PC-3 (cell line): ENCODE data around the gene ADAMTS17. TPM values are rescaled to one million over a fixed set of nuclear protein-coding genes. Genes with fewer than 3 reads are reported as not detected.

Experiments
- ATAC-seq: fragments of 200-7000 bp; cut with Tn5 transposase; 2 replicates; pipeline ENCODE4 v1.9.1; 2020; ENCODE audit warnings: mild to moderate bottlenecking, moderate library complexity
- BruUV-seq: library from RNA; stranded (reverse); fragments of 400-500 nt; replicated peaks from 2 replicates; lab custom pipeline; 2021; lab: Mats Ljungman, UMichigan
- CTCF ChIA-PET: fragments of 300-600 bp; sonication (Branson Sonifier 250); formaldehyde crosslinking; loops from one replicate; lab custom pipeline; 2022; ENCODE audit warnings: antibody characterized with exemption; lab: Charles Lee
- POLR2A ChIA-PET: fragments of 300-600 bp; sonication (Branson Sonifier 250); formaldehyde crosslinking; loops from one replicate; lab custom pipeline; 2022; ENCODE audit warnings: antibody characterized with exemption; ENCODE audit not compliant: unreplicated experiment; lab: Charles Lee
- DNase-seq: peaks from one replicate; pipeline ENCODE4 v3.0.0-alpha.2; 2015
- H2AFZ ChIP-seq: fragments of 300-600 bp; sonication (generic); 2 replicates; pipeline ENCODE4 v1.6.0; 2016; ENCODE audit warnings: antibody characterized with exemption, low read length
- H3F3A ChIP-seq: fragments of 300-600 bp; sonication (generic); one replicate; pipeline ENCODE4 v1.6.0; 2017; ENCODE audit warnings: antibody characterized with exemption, low read length, control low read depth, mild to moderate bottlenecking; ENCODE audit not compliant: unreplicated experiment
- H3K27ac ChIP-seq: fragments of 300-600 bp; sonication (generic); 2 replicates; pipeline ENCODE4 v1.5.1; 2016; ENCODE audit warnings: mild to moderate bottlenecking, low read length
- H3K27me3 ChIP-seq: fragments of 300-600 bp; sonication (generic); 2 replicates; pipeline ENCODE4 v1.6.1; 2016; ENCODE audit warnings: low read length, mixed read lengths
- H3K36me3 ChIP-seq: fragments of 300-600 bp; sonication (generic); 2 replicates; pipeline ENCODE4 v1.6.1; 2016; ENCODE audit warnings: low read depth, mixed run types, low read length, mixed read lengths
- H3K4me1 ChIP-seq: fragments of 300-600 bp; sonication (generic); 2 replicates; pipeline ENCODE4 v1.5.1; 2016; ENCODE audit warnings: low read length; ENCODE audit not compliant: insufficient read depth
- H3K4me2 ChIP-seq: fragments of 300-600 bp; sonication (generic); 2 replicates; pipeline ENCODE4 v1.6.0; 2016; ENCODE audit warnings: low read length
- H3K4me3 ChIP-seq: fragments of 300-600 bp; sonication (generic); 2 replicates; pipeline ENCODE4 v1.5.1; 2016; ENCODE audit warnings: mild to moderate bottlenecking, low read length, mixed read lengths
- H3K79me2 ChIP-seq: fragments of 300-600 bp; sonication (generic); 2 replicates; pipeline ENCODE4 v1.6.1; 2017; ENCODE audit warnings: low read length, mixed read lengths
- H3K9ac ChIP-seq: fragments of 300-600 bp; sonication (generic); 2 replicates; pipeline ENCODE4 v1.6.0; 2016; ENCODE audit warnings: mild to moderate bottlenecking, low read length
- H3K9me2 ChIP-seq: fragments of 300-600 bp; sonication (generic); replicated peaks from 2 replicates; pipeline ENCODE4 v1.6.1; 2016; ENCODE audit warnings: mixed run types, low read length, mixed read lengths
- H3K9me3 ChIP-seq: fragments of 300-600 bp; sonication (generic); 2 replicates; pipeline ENCODE4 v1.6.1; 2016; ENCODE audit warnings: low read length, mixed read lengths
- H4K20me1 ChIP-seq: fragments of 300-600 bp; sonication (generic); 2 replicates; pipeline ENCODE4 v1.6.1; 2016; ENCODE audit warnings: low read length, mixed read lengths
- CTCF ChIP-seq: fragments of 300-600 bp; sonication (generic); conservative IDR thresholded peaks from 2 replicates; pipeline ENCODE4 v1.5.1; 2017; ENCODE audit warnings: antibody characterized with exemption, low read depth, mild to moderate bottlenecking, low read length
- EZH2 ChIP-seq: fragments of 300-600 bp; sonication (generic); IDR thresholded peaks from one replicate; pipeline ENCODE4 v1.6.1; 2017; ENCODE audit warnings: antibody characterized with exemption, mild to moderate bottlenecking, low read length; ENCODE audit not compliant: unreplicated experiment
- EZH2phosphoT487 ChIP-seq: fragments of 300-600 bp; sonication (generic); IDR thresholded peaks from 2 replicates; pipeline ENCODE4 v1.6.1; 2018; ENCODE audit warnings: mild to moderate bottlenecking, antibody characterized with exemption, low read length, borderline replicate concordance
- intact Hi-C: fragments of 100-400 bp; cut with micrococcal nuclease; formaldehyde crosslinking; loops from 2 replicates; pipeline ENCODE4 v1.9.0; 2023
- total RNA-seq: library from RNA; depleted of rRNA; stranded (reverse); fragments of >200 nt; gene quantifications from 2 replicates; pipeline ENCODE4 v1.2.3, GENCODE V29; 2014

The ADAMTS17 gene
- total RNA-seq, 1 experiment from 2014 or later = 6.9 TPM

GRCh38 chr15:100053474-100054121 is 288.2 kb downstream of the ADAMTS17 start:
- Histone ChIP-seq H3K9me2 (no peaks in the 10 kb centered on the region), H4K20me1 (no peaks in the 10 kb centered on the region), H3K9me3 (no peaks in the 10 kb centered on the region), H3K36me3 (no peaks in the 10 kb centered on the region), H2AFZ (no peak overlapping the region), H3K79me2 (no peaks in the 10 kb centered on the region), H3K9ac (no peak overlapping the region), H3F3A (no peaks in the 10 kb centered on the region), H3K27me3 (no peaks in the 10 kb centered on the region), H3K4me2 (no peak overlapping the region), H3K4me3 (no peak overlapping the region), H3K27ac (no peak overlapping the region), H3K4me1 (no peaks in the 10 kb centered on the region)
- BruUV-seq = no TSS peak
- intact Hi-C loops = no loop called here
- no peak for ATAC-seq
- TF ChIP-seq EZH2 (no peak), CTCF (no peak), EZH2phosphoT487 (no peak)
- CTCF ChIA-PET = no interaction called here
- no peak for DNase-seq
- POLR2A ChIA-PET = interaction anchor here (0.6 kb wide), 1 partner anchor 11 kb away, joined by 3 read pairs; no protein-coding TSS in a partner anchor

- Histone ChIP-seq H3K4me2 (no peak overlapping the region), H4K20me1 (no peaks in the 10 kb centered on the region), H3K27me3 (no peaks in the 10 kb centered on the region), H3K27ac (no peak overlapping the region), H3K79me2 (no peaks in the 10 kb centered on the region), H3K4me3 (no peak overlapping the region), H3F3A (no peaks in the 10 kb centered on the region), H3K36me3 (no peaks in the 10 kb centered on the region), H3K9me2 (no peaks in the 10 kb centered on the region), H3K4me1 (no peaks in the 10 kb centered on the region), H3K9me3 (no peaks in the 10 kb centered on the region), H2AFZ (no peak overlapping the region), H3K9ac (no peak overlapping the region)
- no peak for ATAC-seq
- POLR2A ChIA-PET = interaction anchor here (0.6 kb wide), 2 partner anchors 9 to 10 kb away, joined by 3 read pairs; no protein-coding TSS in a partner anchor
- BruUV-seq = no TSS peak
- CTCF ChIA-PET = no interaction called here
- no peak for TF ChIP-seq EZH2
- TF ChIP-seq CTCF = no peak
- TF ChIP-seq EZH2phosphoT487 = no peak
- intact Hi-C loops = no loop called here
- DNase-seq = no peak
These were observed 288.9 kb downstream of the ADAMTS17 start for GRCh38 chr15:100052716-100053473.
